Adrenal gland (tissue), 5 donors: ENCODE measurements around the gene MAX.

Experiments
- CTCF ChIP-seq, 6 experiments: fragments of 450-650 bp in 4 of 6; fragments of 200-600 bp in 2 of 6; sonication (generic) in 1 of 6; IDR thresholded peaks; 1 replicate in 5 of 6; 2 replicates in 1 of 6; pipeline versions ENCODE4 v1.5.1 to v1.8.0; 2016 to 2021; ENCODE audit warnings: antibody characterized with exemption in 6 of 6, mild to moderate bottlenecking in 2 of 6, moderate library complexity in 1 of 6
- POLR2A ChIP-seq, 2 donors: fragments of 450-650 bp; IDR thresholded peaks; one replicate each; pipeline ENCODE4 v1.6.1; 2017; ENCODE audit warnings: antibody characterized with exemption in 2 of 2, mild to moderate bottlenecking in 2 of 2, moderate library complexity in 1 of 2
- donor health status: DM: no; HTN: no; CAD: no.

DNA sequence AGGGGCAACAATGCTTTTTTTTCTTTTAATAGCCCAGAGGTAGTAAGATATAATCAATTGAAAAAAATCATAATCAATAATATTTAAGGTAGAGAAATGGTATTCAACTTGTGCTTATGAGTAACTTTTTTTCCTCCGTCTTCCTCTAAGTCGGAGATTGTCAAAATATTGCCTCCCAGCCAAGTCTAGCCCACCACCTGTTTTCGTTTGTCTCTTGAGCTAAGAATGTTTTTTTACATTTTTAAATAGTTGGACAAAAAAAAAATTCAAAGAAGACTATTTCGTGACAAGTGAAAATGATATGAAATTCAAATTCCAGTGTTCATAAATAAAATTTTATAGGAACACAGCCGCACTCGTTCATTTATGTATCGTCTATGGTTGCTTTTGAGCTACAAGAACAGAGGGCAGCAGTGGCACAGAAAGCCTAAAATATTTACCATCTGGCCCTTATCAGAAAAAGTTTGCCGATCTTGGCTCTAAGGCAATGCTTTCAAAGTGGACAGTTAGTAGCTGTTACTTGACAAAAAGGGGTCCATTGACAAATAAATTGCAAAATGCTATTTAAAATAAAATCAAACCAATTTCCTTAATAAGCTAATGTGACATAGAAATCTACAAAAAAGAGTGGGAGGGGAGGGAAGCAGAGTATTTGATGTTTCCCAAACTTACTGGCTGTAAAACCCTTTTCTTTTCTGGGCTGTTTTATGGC, 40.8 kb upstream of the MAX start:
- TF ChIP-seq CTCF (IDR thresholded peaks at IDR 0.05) (no peak), POLR2A (IDR thresholded peaks at IDR 0.05) (no peak)
